B cell (primary cell): ENCODE results near the gene PLEKHA8.

Experiments used
- EZH2 ChIP-seq: IDR thresholded peaks from 2 replicates; pipeline ENCODE4 v1.6.1; 2012; ENCODE audit warnings: borderline replicate concordance, low read depth, mild to moderate bottlenecking, moderate library complexity, low read length; ENCODE audit not compliant: insufficient read depth, poor library complexity, severe bottlenecking
- TF ChIP-seq, protein P1 (sequence below): fragments of 200-600 bp; IDR thresholded peaks from one replicate; pipeline ENCODE4 v1.8.0; 2022; ENCODE audit warnings: antibody characterized with exemption, mild to moderate bottlenecking

GRCh38 chr7:30026229-30027064 is 1.8 kb upstream of the PLEKHA8 start, which contains the start of gene FKBP14:
- TF ChIP-seq, protein P1, sequence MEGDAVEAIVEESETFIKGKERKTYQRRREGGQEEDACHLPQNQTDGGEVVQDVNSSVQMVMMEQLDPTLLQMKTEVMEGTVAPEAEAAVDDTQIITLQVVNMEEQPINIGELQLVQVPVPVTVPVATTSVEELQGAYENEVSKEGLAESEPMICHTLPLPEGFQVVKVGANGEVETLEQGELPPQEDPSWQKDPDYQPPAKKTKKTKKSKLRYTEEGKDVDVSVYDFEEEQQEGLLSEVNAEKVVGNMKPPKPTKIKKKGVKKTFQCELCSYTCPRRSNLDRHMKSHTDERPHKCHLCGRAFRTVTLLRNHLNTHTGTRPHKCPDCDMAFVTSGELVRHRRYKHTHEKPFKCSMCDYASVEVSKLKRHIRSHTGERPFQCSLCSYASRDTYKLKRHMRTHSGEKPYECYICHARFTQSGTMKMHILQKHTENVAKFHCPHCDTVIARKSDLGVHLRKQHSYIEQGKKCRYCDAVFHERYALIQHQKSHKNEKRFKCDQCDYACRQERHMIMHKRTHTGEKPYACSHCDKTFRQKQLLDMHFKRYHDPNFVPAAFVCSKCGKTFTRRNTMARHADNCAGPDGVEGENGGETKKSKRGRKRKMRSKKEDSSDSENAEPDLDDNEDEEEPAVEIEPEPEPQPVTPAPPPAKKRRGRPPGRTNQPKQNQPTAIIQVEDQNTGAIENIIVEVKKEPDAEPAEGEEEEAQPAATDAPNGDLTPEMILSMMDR = no peak
- no peak for TF ChIP-seq EZH2
